OCI-LY1 (cell line): ENCODE measurements around the gene NETO1.

Experiments
- H2AFZ ChIP-seq: fragments of 200-600 bp; sonication (generic), shearing (Covaris generic); 2 replicates; pipeline ENCODE4 v1.6.0; 2014; ENCODE audit warnings: antibody characterized with exemption, mild to moderate bottlenecking, low read length
- H3F3A ChIP-seq: fragments of 200-600 bp; sonication (generic), shearing (Covaris generic); 2 replicates; pipeline ENCODE4 v1.6.0; 2014; ENCODE audit warnings: mild to moderate bottlenecking, antibody characterized with exemption, low read length, moderate library complexity; ENCODE audit not compliant: insufficient read depth
- H3K27ac ChIP-seq: fragments of 200-600 bp; sonication (generic); 2 replicates; pipeline ENCODE4 v1.5.1; 2014; ENCODE audit warnings: low read length, mixed run types, mild to moderate bottlenecking, low read depth; ENCODE audit not compliant: poor library complexity, severe bottlenecking
- H3K27me3 ChIP-seq: fragments of 200-600 bp; sonication (generic); 2 replicates; pipeline ENCODE4 v1.6.0; 2014; ENCODE audit warnings: antibody characterized with exemption, mild to moderate bottlenecking, low read length, moderate library complexity; ENCODE audit not compliant: insufficient read depth
- H3K36me3 ChIP-seq: fragments of 200-600 bp; sonication (generic); 2 replicates; pipeline ENCODE4 v1.6.1; 2014; ENCODE audit warnings: mild to moderate bottlenecking, antibody characterized with exemption, low read length, moderate library complexity, mixed read lengths; ENCODE audit not compliant: insufficient read depth
- H3K4me1 ChIP-seq: fragments of 200-600 bp; sonication (generic); 2 replicates; pipeline ENCODE4 v1.5.1; 2014; ENCODE audit warnings: mild to moderate bottlenecking, low read length, moderate library complexity; ENCODE audit not compliant: insufficient read depth, severe bottlenecking
- H3K4me2 ChIP-seq: fragments of 200-600 bp; sonication (generic), shearing (Covaris generic); 2 replicates; pipeline ENCODE4 v1.6.1; 2014; ENCODE audit warnings: low read length
- H3K4me3 ChIP-seq: fragments of 200-600 bp; sonication (generic); 2 replicates; pipeline ENCODE4 v1.5.1; 2014; ENCODE audit warnings: low read length, low read depth, mild to moderate bottlenecking, mixed read lengths; ENCODE audit not compliant: poor library complexity, severe bottlenecking
- H3K79me2 ChIP-seq: fragments of 200-600 bp; shearing (Covaris generic); 2 replicates; pipeline ENCODE4 v1.6.1; 2016; ENCODE audit warnings: mixed run types, low read length, mixed read lengths; ENCODE audit not compliant: insufficient read depth
- H3K9ac ChIP-seq: fragments of 200-600 bp; sonication (generic), shearing (Covaris generic); 2 replicates; pipeline ENCODE4 v1.6.1; 2014; ENCODE audit warnings: mild to moderate bottlenecking, low read length, mixed read lengths
- H3K9me2 ChIP-seq: fragments of 200-600 bp; sonication (generic), shearing (Covaris generic); 2 replicates; pipeline ENCODE4 v1.6.1; 2014; ENCODE audit warnings: low read depth, mild to moderate bottlenecking, low read length, mixed read lengths
- H3K9me3 ChIP-seq: fragments of 200-600 bp; shearing (Covaris generic); 2 replicates; pipeline ENCODE4 v1.6.1; 2014; ENCODE audit warnings: low read length, mixed read lengths
- H4K20me1 ChIP-seq: fragments of 200-600 bp; sonication (generic), shearing (Covaris generic); 2 replicates; pipeline ENCODE4 v1.6.0; 2016; ENCODE audit warnings: mild to moderate bottlenecking, low read length; ENCODE audit not compliant: insufficient read depth
- EZH2 ChIP-seq: fragments of 200-600 bp; sonication (generic), shearing (Covaris generic); IDR thresholded peaks from 2 replicates; pipeline ENCODE4 v1.8.0; 2017; ENCODE audit warnings: borderline replicate concordance, mixed run types, mild to moderate bottlenecking, antibody characterized with exemption, low read length, moderate library complexity, mixed read lengths
- TF ChIP-seq, protein P1 (sequence below): fragments of 200-600 bp; sonication (generic), shearing (Covaris generic); IDR thresholded peaks from 2 replicates; pipeline ENCODE4 v1.5.1; 2017; ENCODE audit warnings: mild to moderate bottlenecking, antibody characterized with exemption, low read length, moderate library complexity, mixed read lengths

The NETO1 gene

DNA sequence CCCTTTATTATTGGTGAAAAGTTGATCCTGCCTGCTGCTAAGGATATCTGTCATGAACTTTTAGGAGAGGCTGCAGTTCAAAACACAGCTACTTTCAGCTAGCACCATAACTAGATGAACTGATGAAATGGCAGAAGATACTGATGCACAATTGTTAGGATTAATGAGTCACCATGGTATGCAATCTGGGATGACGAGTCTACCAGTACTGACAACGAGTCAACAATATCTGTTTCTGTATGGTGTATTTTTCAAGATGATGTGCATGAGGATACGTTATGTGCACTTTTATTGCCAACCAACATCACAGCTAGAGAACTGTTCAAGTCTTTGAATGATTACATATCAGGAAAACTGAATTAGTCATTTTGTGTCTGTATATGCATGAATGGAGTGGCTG, 68.7 kb downstream of the NETO1 start:
- H3K4me1 ChIP-seq: no peaks in the 10 kb centered on the region
- H4K20me1 ChIP-seq: no peaks in the 10 kb centered on the region
- no peak overlapping the region for H3K4me2 ChIP-seq
- no peak overlapping the region for H3K4me3 ChIP-seq
- no peaks in the 10 kb centered on the region for H3K27me3 ChIP-seq
- H3K79me2 ChIP-seq: no peaks in the 10 kb centered on the region
- H3K36me3 ChIP-seq: no peaks in the 10 kb centered on the region
- no peaks in the 10 kb centered on the region for H3K9me2 ChIP-seq
- H3K9me3 ChIP-seq: no peaks in the 10 kb centered on the region
- no peak overlapping the region for H2AFZ ChIP-seq
- H3K27ac ChIP-seq: no peak overlapping the region
- no peaks in the 10 kb centered on the region for H3F3A ChIP-seq
- TF ChIP-seq EZH2: no peak
- TF ChIP-seq, protein P1, sequence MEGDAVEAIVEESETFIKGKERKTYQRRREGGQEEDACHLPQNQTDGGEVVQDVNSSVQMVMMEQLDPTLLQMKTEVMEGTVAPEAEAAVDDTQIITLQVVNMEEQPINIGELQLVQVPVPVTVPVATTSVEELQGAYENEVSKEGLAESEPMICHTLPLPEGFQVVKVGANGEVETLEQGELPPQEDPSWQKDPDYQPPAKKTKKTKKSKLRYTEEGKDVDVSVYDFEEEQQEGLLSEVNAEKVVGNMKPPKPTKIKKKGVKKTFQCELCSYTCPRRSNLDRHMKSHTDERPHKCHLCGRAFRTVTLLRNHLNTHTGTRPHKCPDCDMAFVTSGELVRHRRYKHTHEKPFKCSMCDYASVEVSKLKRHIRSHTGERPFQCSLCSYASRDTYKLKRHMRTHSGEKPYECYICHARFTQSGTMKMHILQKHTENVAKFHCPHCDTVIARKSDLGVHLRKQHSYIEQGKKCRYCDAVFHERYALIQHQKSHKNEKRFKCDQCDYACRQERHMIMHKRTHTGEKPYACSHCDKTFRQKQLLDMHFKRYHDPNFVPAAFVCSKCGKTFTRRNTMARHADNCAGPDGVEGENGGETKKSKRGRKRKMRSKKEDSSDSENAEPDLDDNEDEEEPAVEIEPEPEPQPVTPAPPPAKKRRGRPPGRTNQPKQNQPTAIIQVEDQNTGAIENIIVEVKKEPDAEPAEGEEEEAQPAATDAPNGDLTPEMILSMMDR: no peak
- no peak overlapping the region for H3K9ac ChIP-seq

DNA sequence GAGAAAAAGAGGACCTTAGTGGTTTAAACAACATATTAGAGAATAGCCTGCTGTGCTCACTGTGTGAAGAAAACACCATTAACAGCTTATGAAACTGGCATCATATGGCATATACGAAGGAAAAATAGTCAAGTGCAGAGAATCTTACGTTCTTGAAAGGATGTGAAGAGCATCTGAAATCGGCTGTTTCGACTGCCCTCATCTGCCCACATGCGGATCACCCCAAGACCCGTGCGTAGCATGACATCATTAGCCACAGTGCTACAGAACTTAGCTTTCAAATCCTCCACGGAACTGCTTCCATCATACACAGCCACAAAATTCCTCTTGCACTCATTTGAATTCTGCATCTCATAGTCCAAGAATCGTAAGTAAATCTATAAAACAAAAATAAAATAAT, 84.3 kb downstream of the NETO1 start:
- no peak overlapping the region for H3K27ac ChIP-seq
- no peaks in the 10 kb centered on the region for H3K4me1 ChIP-seq
- no peak for TF ChIP-seq EZH2
- TF ChIP-seq, protein P1: no peak
- no peak overlapping the region for H2AFZ ChIP-seq
- H3K9ac ChIP-seq: no peak overlapping the region
- H3K36me3 ChIP-seq: no peaks in the 10 kb centered on the region
- no peak overlapping the region for H3K4me3 ChIP-seq
- no peaks in the 10 kb centered on the region for H3K79me2 ChIP-seq
- H3K27me3 ChIP-seq: no peaks in the 10 kb centered on the region
- no peaks in the 10 kb centered on the region for H3K9me2 ChIP-seq
- H3K4me2 ChIP-seq: no peak overlapping the region
- H3K9me3 ChIP-seq: no peaks in the 10 kb centered on the region
- no peaks in the 10 kb centered on the region for H3F3A ChIP-seq
- H4K20me1 ChIP-seq: no peaks in the 10 kb centered on the region

DNA sequence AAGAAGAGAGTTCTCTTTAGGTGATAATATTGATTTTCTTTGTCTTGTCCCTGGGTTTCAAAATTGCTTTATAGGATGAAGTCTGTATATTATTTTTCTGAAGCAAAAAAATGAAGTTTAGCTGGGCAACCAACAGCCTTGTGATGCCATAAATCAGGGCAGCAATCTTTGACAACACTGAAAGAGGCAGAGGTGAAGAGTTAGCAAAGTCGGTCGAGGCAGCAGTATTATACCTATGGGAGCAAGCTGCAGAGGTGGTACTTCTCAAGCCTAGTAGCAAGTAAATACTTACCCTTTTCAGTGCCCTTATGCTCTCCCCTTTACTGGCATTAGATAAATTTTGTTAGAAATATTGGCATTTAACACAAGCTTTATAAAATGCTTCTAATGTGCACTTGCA, 92.9 kb downstream of the NETO1 start:
- H3K27me3 ChIP-seq: no peaks in the 10 kb centered on the region
- H3K9me3 ChIP-seq: no peaks in the 10 kb centered on the region
- H3K79me2 ChIP-seq: no peaks in the 10 kb centered on the region
- H3K4me3 ChIP-seq: no peak overlapping the region
- no peak overlapping the region for H3K9ac ChIP-seq
- no peaks in the 10 kb centered on the region for H3K9me2 ChIP-seq
- no peaks in the 10 kb centered on the region for H3K4me1 ChIP-seq
- no peaks in the 10 kb centered on the region for H3F3A ChIP-seq
- H4K20me1 ChIP-seq: no peaks in the 10 kb centered on the region
- no peak for TF ChIP-seq EZH2
- TF ChIP-seq, protein P1: no peak
- H3K36me3 ChIP-seq: no peaks in the 10 kb centered on the region
- no peak overlapping the region for H3K4me2 ChIP-seq
- no peak overlapping the region for H3K27ac ChIP-seq
- no peak overlapping the region for H2AFZ ChIP-seq
